ENCODE measurements around the gene SLC9A5.

DNA sequence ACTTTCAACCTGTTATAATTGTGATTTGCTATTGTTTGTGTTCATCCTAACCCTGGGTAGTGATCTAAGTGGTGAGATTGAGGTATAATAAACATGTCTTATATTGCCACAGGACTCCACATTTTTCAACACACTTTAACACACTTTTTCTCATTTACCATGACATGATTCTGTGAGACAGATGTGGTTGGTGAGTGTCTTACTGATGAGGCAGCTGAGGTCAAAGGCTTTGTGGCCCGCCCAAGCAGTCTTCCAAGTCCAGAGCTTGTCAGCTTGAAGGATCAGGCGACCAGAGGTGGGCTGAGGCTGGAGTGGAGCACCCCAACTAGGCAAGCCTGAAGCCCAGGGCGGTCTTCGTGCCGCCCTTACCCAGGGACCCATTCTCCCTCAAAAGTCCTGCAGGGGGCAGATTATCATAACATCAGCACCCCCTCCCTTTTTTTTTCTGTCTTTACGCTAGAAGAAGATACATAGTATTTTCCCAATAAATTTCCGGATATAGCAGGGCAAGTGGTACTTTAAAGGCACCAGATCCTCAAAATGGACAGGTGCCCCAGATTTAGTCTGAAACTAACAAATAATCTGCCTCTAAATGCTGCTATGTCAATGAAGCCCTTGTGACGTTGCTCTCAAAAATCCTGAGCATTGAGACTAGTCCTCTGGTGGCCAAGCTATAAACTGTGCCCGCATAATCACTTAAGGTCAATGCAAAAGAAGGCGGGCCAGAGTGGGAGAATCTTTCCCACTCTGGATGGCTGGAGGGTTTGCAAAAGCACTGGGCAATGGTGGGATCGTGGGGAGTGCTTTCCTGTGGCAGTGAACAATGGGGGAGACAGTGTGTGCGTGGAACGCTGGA, 56.7 kb downstream of the SLC9A5 start:
- no peak for TF ChIP-seq CEBPB (IDR thresholded peaks at IDR 0.05)
- TF ChIP-seq TAF1 (IDR thresholded peaks at IDR 0.05; ENCODE audit: low read depth) = no peak
